ENCODE data around the gene ASZ1. TPM values are rescaled to one million over a fixed set of nuclear protein-coding genes. Genes with fewer than 3 reads are reported as not detected.

ASZ1 gene
- polyA plus RNA-seq, 1 donor from 2014 or later, result not detected

GRCh38 chr7:117446220-117446815, 19.0 kb upstream of the ASZ1 start:
- TF ChIP-seq SMC3 (conservative IDR thresholded peaks at IDR 0.05; ENCODE audit: poor library complexity) (no peak), POLR2AphosphoS5 (IDR thresholded peaks at IDR 0.05) (no peak), TAF1 (IDR thresholded peaks at IDR 0.05; ENCODE audit: low read depth) (no peak)
- H3K9me2 ChIP-seq (ENCODE audit: insufficient read depth, low read length), result no peaks in the 10 kb centered on the region
- H3K36me3 ChIP-seq (ENCODE audit: insufficient read depth, low read length), result no peaks in the 10 kb centered on the region
- no peak overlapping the region for H3K27ac ChIP-seq (ENCODE audit: low read length)
- no peak overlapping the region for H3K9ac ChIP-seq (ENCODE audit: low read length)
- peaks cover 4% of the 10 kb centered on the region for H3K9me3 ChIP-seq (ENCODE audit: low read length)
- H3K4me2 ChIP-seq (ENCODE audit: low read length), result no peak overlapping the region
- H2AFZ ChIP-seq (ENCODE audit: low read depth, low read length), result no peak overlapping the region
- H3K27me3 ChIP-seq (ENCODE audit: insufficient read depth, low read depth, low read length), result no peaks in the 10 kb centered on the region
- H4K20me1 ChIP-seq (ENCODE audit: insufficient read depth), result no peaks in the 10 kb centered on the region
- no peak overlapping the region for H3K4me3 ChIP-seq (ENCODE audit: low read length)
- no peaks in the 10 kb centered on the region for H3K79me2 ChIP-seq (replicated peaks; ENCODE audit: insufficient read depth, low read length)
- H3F3A ChIP-seq (ENCODE audit: insufficient read depth, low read length, poor library complexity, severe bottlenecking), result no peaks in the 10 kb centered on the region

- H3K27ac ChIP-seq (ENCODE audit: low read length), result no peak overlapping the region
- no peaks in the 10 kb centered on the region for H3K27me3 ChIP-seq (ENCODE audit: insufficient read depth, low read depth, low read length)
- H3K9me2 ChIP-seq (ENCODE audit: insufficient read depth, low read length), result no peaks in the 10 kb centered on the region
- no peak overlapping the region for H3K4me2 ChIP-seq (ENCODE audit: low read length)
- H3F3A ChIP-seq (ENCODE audit: insufficient read depth, low read length, poor library complexity, severe bottlenecking), result no peaks in the 10 kb centered on the region
- TF ChIP-seq POLR2AphosphoS5 (IDR thresholded peaks at IDR 0.05) (no peak), RAD21 (conservative IDR thresholded peaks at IDR 0.05) (no peak), EP300 (conservative IDR thresholded peaks at IDR 0.05; ENCODE audit: poor library complexity, severe bottlenecking) (no peak), CTCF (IDR thresholded peaks at IDR 0.05; ENCODE audit: poor library complexity, severe bottlenecking) (no peak), MXI1 (conservative IDR thresholded peaks at IDR 0.05; ENCODE audit: poor library complexity, severe bottlenecking) (no peak), EZH2 (IDR thresholded peaks at IDR 0.05; ENCODE audit: borderline replicate concordance, insufficient read depth, low read length, poor library complexity, severe bottlenecking) (no peak), SMC3 (conservative IDR thresholded peaks at IDR 0.05; ENCODE audit: poor library complexity) (no peak), REST (IDR thresholded peaks at IDR 0.05; ENCODE audit: borderline replicate concordance) (no peak), TAF1 (IDR thresholded peaks at IDR 0.05; ENCODE audit: low read depth) (no peak)
- H3K36me3 ChIP-seq (ENCODE audit: insufficient read depth, low read length), result no peaks in the 10 kb centered on the region
- no peaks in the 10 kb centered on the region for H4K20me1 ChIP-seq (ENCODE audit: insufficient read depth)
- no peaks in the 10 kb centered on the region for H3K9me3 ChIP-seq (ENCODE audit: low read length)
- no peaks in the 10 kb centered on the region for H3K79me2 ChIP-seq (replicated peaks; ENCODE audit: insufficient read depth, low read length)
- H2AFZ ChIP-seq (ENCODE audit: low read depth, low read length), result no peak overlapping the region
- H3K9ac ChIP-seq (ENCODE audit: low read length), result no peak overlapping the region
- no peak overlapping the region for H3K4me3 ChIP-seq (ENCODE audit: low read length)
These were observed 17.9 kb upstream of the ASZ1 start for GRCh38 chr7:117445206-117445605.

Measured in neural cell (in vitro differentiated cells).